ENCODE results near the gene NRF1.

- peak; percentile 80 for TF ChIP-seq CTCF (conservative IDR thresholded peaks at IDR 0.05)
- TF ChIP-seq ZFX (IDR thresholded peaks at IDR 0.05), result no peak
Measured at GRCh38 chr7:129664029-129665012, 52.8 kb downstream of the NRF1 start.
